Measurements from ENCODE around the gene SNRNP35.

DNA sequence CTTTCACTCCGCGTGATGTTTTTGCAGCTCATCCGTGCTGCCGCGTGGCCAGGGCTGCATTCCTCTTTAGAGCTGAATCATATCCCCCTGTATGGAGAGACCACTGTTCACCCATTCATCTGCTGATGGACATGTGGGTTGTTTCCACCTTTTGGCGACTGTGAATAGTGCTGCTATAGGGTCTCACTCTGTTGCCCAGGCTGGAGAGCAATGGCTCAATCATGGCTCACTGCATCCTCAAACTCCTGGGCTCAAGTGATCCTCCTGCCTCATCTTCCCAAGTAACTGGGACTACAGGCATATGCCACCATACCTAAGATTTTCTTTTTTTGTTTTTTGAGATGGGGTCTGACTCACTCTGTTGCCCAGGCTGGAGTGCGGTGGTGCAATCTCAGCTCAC lies 39.1 kb downstream of the SNRNP35 start:
- TF ChIP-seq, protein P1, sequence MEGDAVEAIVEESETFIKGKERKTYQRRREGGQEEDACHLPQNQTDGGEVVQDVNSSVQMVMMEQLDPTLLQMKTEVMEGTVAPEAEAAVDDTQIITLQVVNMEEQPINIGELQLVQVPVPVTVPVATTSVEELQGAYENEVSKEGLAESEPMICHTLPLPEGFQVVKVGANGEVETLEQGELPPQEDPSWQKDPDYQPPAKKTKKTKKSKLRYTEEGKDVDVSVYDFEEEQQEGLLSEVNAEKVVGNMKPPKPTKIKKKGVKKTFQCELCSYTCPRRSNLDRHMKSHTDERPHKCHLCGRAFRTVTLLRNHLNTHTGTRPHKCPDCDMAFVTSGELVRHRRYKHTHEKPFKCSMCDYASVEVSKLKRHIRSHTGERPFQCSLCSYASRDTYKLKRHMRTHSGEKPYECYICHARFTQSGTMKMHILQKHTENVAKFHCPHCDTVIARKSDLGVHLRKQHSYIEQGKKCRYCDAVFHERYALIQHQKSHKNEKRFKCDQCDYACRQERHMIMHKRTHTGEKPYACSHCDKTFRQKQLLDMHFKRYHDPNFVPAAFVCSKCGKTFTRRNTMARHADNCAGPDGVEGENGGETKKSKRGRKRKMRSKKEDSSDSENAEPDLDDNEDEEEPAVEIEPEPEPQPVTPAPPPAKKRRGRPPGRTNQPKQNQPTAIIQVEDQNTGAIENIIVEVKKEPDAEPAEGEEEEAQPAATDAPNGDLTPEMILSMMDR (IDR thresholded peaks at IDR 0.05) = no peak
- no peak for TF ChIP-seq POLR2AphosphoS5 (IDR thresholded peaks at IDR 0.05; ENCODE audit: insufficient read depth in 1 of 2, low read depth in 1 of 2)
- no peak for TF ChIP-seq POLR2A (IDR thresholded peaks at IDR 0.05)

Measured in vagina (tissue), 2 donors.